Measurements from ENCODE around the gene MYL9.

The MYL9 gene

GRCh38 chr20:36541227-36541767 is at the start of gene MYL9:
Gene MYL9 (plus strand): TSS chr20:36541519. CDS start chr20:36544885, 3,366 bp downstream.
- Mint-ChIP-seq H3K9me3 (no peaks in the 10 kb centered on the region), H3K27me3 (no peaks in the 10 kb centered on the region), H3K4me3 (peak within 1 kb of the TSS; percentile 74), H3K36me3 (no peaks in the 10 kb centered on the region), H3K4me1 (peaks cover 9% of the 10 kb centered on the region), H3K27ac (peak within 1 kb of the TSS; percentile 55)
- ATAC-seq (ENCODE audit: low read depth) (peak; percentile 83), DNase-seq (ENCODE audit: low spot score in 2 of 2) (peak in 1 of 2 donors; percentile 23)

- Mint-ChIP-seq H3K4me1 (peaks cover 32% of the 10 kb centered on the region), H3K36me3 (peaks cover 3% of the 10 kb centered on the region), H3K27me3 (no peaks in the 10 kb centered on the region), H3K27ac (peak overlapping the region; percentile 69), H3K9me3 (no peaks in the 10 kb centered on the region), H3K4me3 (peak overlapping the region; percentile 28)
- peak in 1 of 2 donors; percentile 17 for DNase-seq (ENCODE audit: low spot score in 2 of 2)
- peak; percentile 95 for ATAC-seq (ENCODE audit: low read depth)
Observed at GRCh38 chr20:36491901-36492617, 49.3 kb upstream of the MYL9 start.

GRCh38 chr20:36493051-36493800 is 48.1 kb upstream of the MYL9 start:
- ATAC-seq (ENCODE audit: low read depth) (peak; percentile 14), DNase-seq (ENCODE audit: low spot score in 2 of 2) (no peak)
- H3K4me3 Mint-ChIP-seq: no peak overlapping the region
- H3K27me3 Mint-ChIP-seq: no peaks in the 10 kb centered on the region
- peaks cover 29% of the 10 kb centered on the region for H3K4me1 Mint-ChIP-seq
- H3K27ac Mint-ChIP-seq: peak overlapping the region; percentile 69
- no peaks in the 10 kb centered on the region for H3K9me3 Mint-ChIP-seq
- H3K36me3 Mint-ChIP-seq: peaks cover 7% of the 10 kb centered on the region

GRCh38 chr20:36493801-36494114 is 47.6 kb upstream of the MYL9 start:
- no peaks in the 10 kb centered on the region for H3K9me3 Mint-ChIP-seq
- H3K27ac Mint-ChIP-seq: no peak overlapping the region
- peaks cover 9% of the 10 kb centered on the region for H3K36me3 Mint-ChIP-seq
- H3K27me3 Mint-ChIP-seq: no peaks in the 10 kb centered on the region
- H3K4me1 Mint-ChIP-seq: peaks cover 29% of the 10 kb centered on the region
- ATAC-seq (ENCODE audit: low read depth) (no peak), DNase-seq (ENCODE audit: low spot score in 2 of 2) (no peak)
- no peak overlapping the region for H3K4me3 Mint-ChIP-seq

- no peaks in the 10 kb centered on the region for H3K27me3 Mint-ChIP-seq
- DNase-seq (ENCODE audit: low spot score in 2 of 2) (no peak), ATAC-seq (ENCODE audit: low read depth) (no peak)
- H3K4me1 Mint-ChIP-seq: peaks cover 17% of the 10 kb centered on the region
- H3K27ac Mint-ChIP-seq: no peak overlapping the region
- peaks cover 16% of the 10 kb centered on the region for H3K36me3 Mint-ChIP-seq
- H3K4me3 Mint-ChIP-seq: no peak overlapping the region
- no peaks in the 10 kb centered on the region for H3K9me3 Mint-ChIP-seq
Observed at GRCh38 chr20:36496707-36497669, 44.3 kb upstream of the MYL9 start.

- H3K9me3 Mint-ChIP-seq: no peaks in the 10 kb centered on the region
- DNase-seq (ENCODE audit: low spot score in 2 of 2) (no peak), ATAC-seq (ENCODE audit: low read depth) (no peak)
- no peaks in the 10 kb centered on the region for H3K27me3 Mint-ChIP-seq
- H3K36me3 Mint-ChIP-seq: peaks cover 17% of the 10 kb centered on the region
- H3K4me3 Mint-ChIP-seq: no peak overlapping the region
- H3K27ac Mint-ChIP-seq: no peak overlapping the region
- peaks cover 9% of the 10 kb centered on the region for H3K4me1 Mint-ChIP-seq
Observed at GRCh38 chr20:36497856-36498255, 43.5 kb upstream of the MYL9 start.

- DNase-seq (ENCODE audit: low spot score in 2 of 2) (no peak), ATAC-seq (ENCODE audit: low read depth) (no peak)
- Mint-ChIP-seq H3K4me1 (peaks cover 7% of the 10 kb centered on the region), H3K9me3 (no peaks in the 10 kb centered on the region), H3K36me3 (peaks cover 19% of the 10 kb centered on the region), H3K27me3 (no peaks in the 10 kb centered on the region), H3K27ac (peak overlapping the region; percentile 65), H3K4me3 (no peak overlapping the region)
Observed at GRCh38 chr20:36498386-36499179, 42.7 kb upstream of the MYL9 start.

- Mint-ChIP-seq H3K27ac (no peak overlapping the region), H3K36me3 (peaks cover 22% of the 10 kb centered on the region), H3K9me3 (no peaks in the 10 kb centered on the region), H3K4me1 (peaks cover 7% of the 10 kb centered on the region), H3K27me3 (no peaks in the 10 kb centered on the region), H3K4me3 (no peak overlapping the region)
- ATAC-seq (ENCODE audit: low read depth): no peak
- no peak for DNase-seq (ENCODE audit: low spot score in 2 of 2)
Observed at GRCh38 chr20:36499211-36499610, 42.1 kb upstream of the MYL9 start.

- ATAC-seq (ENCODE audit: low read depth) (no peak), DNase-seq (ENCODE audit: low spot score in 2 of 2) (no peak)
- Mint-ChIP-seq H3K4me1 (peaks cover 3% of the 10 kb centered on the region), H3K9me3 (no peaks in the 10 kb centered on the region), H3K27me3 (no peaks in the 10 kb centered on the region), H3K4me3 (no peak overlapping the region), H3K36me3 (peaks cover 26% of the 10 kb centered on the region), H3K27ac (no peak overlapping the region)
Observed at GRCh38 chr20:36499723-36500501, 41.4 kb upstream of the MYL9 start.

GRCh38 chr20:36501367-36502006 is 39.8 kb upstream of the MYL9 start:
- DNase-seq (ENCODE audit: low spot score in 2 of 2): no peak
- peak; percentile 22 for ATAC-seq (ENCODE audit: low read depth)
- peaks cover 24% of the 10 kb centered on the region for H3K36me3 Mint-ChIP-seq
- H3K9me3 Mint-ChIP-seq: no peaks in the 10 kb centered on the region
- no peak overlapping the region for H3K4me3 Mint-ChIP-seq
- H3K4me1 Mint-ChIP-seq: peaks cover 2% of the 10 kb centered on the region
- H3K27ac Mint-ChIP-seq: no peak overlapping the region
- H3K27me3 Mint-ChIP-seq: no peaks in the 10 kb centered on the region

- H3K4me3 Mint-ChIP-seq: no peak overlapping the region
- ATAC-seq (ENCODE audit: low read depth) (no peak), DNase-seq (ENCODE audit: low spot score in 2 of 2) (no peak)
- no peaks in the 10 kb centered on the region for H3K27me3 Mint-ChIP-seq
- peaks cover 18% of the 10 kb centered on the region for H3K36me3 Mint-ChIP-seq
- H3K9me3 Mint-ChIP-seq: no peaks in the 10 kb centered on the region
- peak overlapping the region; percentile 39 for H3K27ac Mint-ChIP-seq
- peaks cover 2% of the 10 kb centered on the region for H3K4me1 Mint-ChIP-seq
Observed at GRCh38 chr20:36504295-36504694, 37.0 kb upstream of the MYL9 start.

GRCh38 chr20:36506253-36506652 is 35.1 kb upstream of the MYL9 start:
- peaks cover 15% of the 10 kb centered on the region for H3K36me3 Mint-ChIP-seq
- H3K4me1 Mint-ChIP-seq: peaks cover 2% of the 10 kb centered on the region
- no peaks in the 10 kb centered on the region for H3K9me3 Mint-ChIP-seq
- peak overlapping the region; percentile 41 for H3K27ac Mint-ChIP-seq
- ATAC-seq (ENCODE audit: low read depth) (peak; percentile 70), DNase-seq (ENCODE audit: low spot score in 2 of 2) (no peak)
- H3K4me3 Mint-ChIP-seq: no peak overlapping the region
- H3K27me3 Mint-ChIP-seq: no peaks in the 10 kb centered on the region

Data from memory B cell (primary cell).